H1 (cell line): ENCODE data around the gene GMEB2. TPM values are rescaled to one million over a fixed set of nuclear protein-coding genes. Genes with fewer than 3 reads are reported as not detected.

ENCODE experiments used
- CTCF ChIA-PET: fragments of 300-600 bp; sonication (Branson Sonifier 250); formaldehyde crosslinking; loops from one replicate; lab custom pipeline; 2021; ENCODE audit not compliant: partially characterized antibody; lab: Charles Lee
- POLR2A ChIA-PET: fragments of 300-600 bp; sonication (Branson Sonifier 250); formaldehyde crosslinking; loops from one replicate; lab custom pipeline; 2021; ENCODE audit warnings: inconsistent platforms; ENCODE audit not compliant: partially characterized antibody; lab: Charles Lee
- DNase-seq, 2 experiments: peaks; one replicate each; pipeline versions ENCODE4 v3.0.0 to v3.0.0-alpha.2; 2010 to 2022; ENCODE audit warnings: low spot score in 2 of 2, low read depth in 1 of 2, mixed read lengths in 1 of 2
- FAIRE-seq: peaks from 2 replicates; lab custom pipeline; 2011; peaks lifted over from hg19 to GRCh38; lab: Jason Lieb, UNC
- H2AFZ ChIP-seq: 2 replicates; pipeline ENCODE4 v1.8.1; 2012; ENCODE audit warnings: low read length, inconsistent platforms
- H2AK5ac ChIP-seq: 2 replicates; pipeline ENCODE4 v1.6.1; 2013; ENCODE audit warnings: low read depth, low read length
- H2BK120ac ChIP-seq: replicated peaks from 2 replicates; pipeline ENCODE3; 2013; ENCODE audit warnings: low read depth, low read length, inconsistent platforms
- H2BK12ac ChIP-seq: 2 replicates; pipeline ENCODE4 v1.6.1; 2013; ENCODE audit warnings: low read depth, low read length
- H2BK15ac ChIP-seq: 2 replicates; pipeline ENCODE4 v1.6.1; 2013; ENCODE audit warnings: low read length
- H2BK20ac ChIP-seq: 2 replicates; pipeline ENCODE4 v1.6.1; 2013; ENCODE audit warnings: low read length
- H2BK5ac ChIP-seq: 2 replicates; pipeline ENCODE4 v1.6.1; 2013; ENCODE audit warnings: low read depth, low read length
- H3K14ac ChIP-seq: 2 replicates; pipeline ENCODE4 v1.6.1; 2013; ENCODE audit warnings: inconsistent platforms; ENCODE audit not compliant: insufficient read length
- H3K18ac ChIP-seq: 2 replicates; pipeline ENCODE4 v1.6.1; 2013; ENCODE audit warnings: low read length; ENCODE audit errors: extremely low read depth
- H3K23ac ChIP-seq: 2 replicates; pipeline ENCODE4 v1.6.1; 2013; ENCODE audit warnings: inconsistent platforms; ENCODE audit not compliant: insufficient read length
- H3K23me2 ChIP-seq: 2 replicates; pipeline ENCODE4 v1.6.1; 2013; ENCODE audit warnings: low read depth, low read length
- H3K27ac ChIP-seq: 2 replicates; pipeline ENCODE4 v1.6.1; 2011; ENCODE audit warnings: low read depth, low read length, inconsistent platforms
- H3K27me3 ChIP-seq, 4 experiments: replicated peaks in 1 of 4; 1 replicate in 1 of 4; 2 replicates in 3 of 4; pipeline versions ENCODE4 v1.6.1 to v1.8.1; 2011 to 2013; ENCODE audit warnings: low read length in 3 of 4, mild to moderate bottlenecking in 3 of 4, inconsistent platforms in 2 of 4, mixed read lengths in 2 of 4, moderate library complexity in 1 of 4; ENCODE audit not compliant: control insufficient read depth in 3 of 4, insufficient read depth in 3 of 4; ENCODE audit errors: extremely low read depth in 1 of 4
- H3K36me3 ChIP-seq, 4 experiments: 2 replicates each; pipeline versions ENCODE4 v1.6.1 to v1.8.1; 2011 to 2013; ENCODE audit warnings: mild to moderate bottlenecking in 4 of 4, low read length in 3 of 4, moderate library complexity in 2 of 4, control low read depth in 1 of 4, inconsistent platforms in 1 of 4; ENCODE audit not compliant: insufficient read depth in 4 of 4, control insufficient read depth in 2 of 4
- H3K4ac ChIP-seq: replicated peaks from 2 replicates; pipeline ENCODE3; 2013; ENCODE audit warnings: low read length, low read depth, mixed read lengths, inconsistent platforms; ENCODE audit not compliant: insufficient read length
- H3K4me1 ChIP-seq, 4 experiments: replicated peaks in 1 of 4; 1 replicate in 1 of 4; 2 replicates in 3 of 4; pipeline versions ENCODE4 v1.6.1 to v1.8.1; 2011 to 2013; ENCODE audit warnings: low read length in 3 of 4, inconsistent platforms in 2 of 4, mixed read lengths in 1 of 4; ENCODE audit not compliant: insufficient read depth in 4 of 4, control insufficient read depth in 3 of 4
- H3K4me2 ChIP-seq, 2 experiments: 2 replicates each; pipeline versions ENCODE4 v1.6.1 to v1.8.1; 2011 to 2013; ENCODE audit warnings: low read depth in 2 of 2, low read length in 2 of 2, control low read depth in 1 of 2, inconsistent platforms in 1 of 2, mild to moderate bottlenecking in 1 of 2; ENCODE audit not compliant: insufficient read depth in 1 of 2
- H3K4me3 ChIP-seq, 4 experiments: fragments of 200-600, 300-600 bp in 1 of 4; sonication (generic), shearing (Covaris generic), sonication (Bioruptor Twin) in 1 of 4; 2 replicates each; pipeline versions ENCODE4 v1.5.1 to v1.8.1; 2011 to 2016; ENCODE audit warnings: low read length in 4 of 4, low read depth in 3 of 4, control low read depth in 2 of 4, inconsistent platforms in 2 of 4, mild to moderate bottlenecking in 2 of 4, mixed read lengths in 1 of 4, moderate library complexity in 1 of 4; ENCODE audit not compliant: insufficient read depth in 2 of 4; ENCODE audit errors: extremely low read depth in 1 of 4
- H3K56ac ChIP-seq: replicated peaks from 2 replicates; pipeline ENCODE3; 2013; ENCODE audit warnings: low read depth, mild to moderate bottlenecking, mixed read lengths, low read length, inconsistent platforms; ENCODE audit not compliant: insufficient read length
- H3K79me1 ChIP-seq: 2 replicates; pipeline ENCODE4 v1.6.1; 2013; ENCODE audit warnings: low read depth, low read length, control low read depth
- H3K79me2 ChIP-seq, 2 experiments: 2 replicates each; pipeline versions ENCODE4 v1.6.1 to v1.8.1; 2012 to 2013; ENCODE audit warnings: low read length in 2 of 2, mild to moderate bottlenecking in 2 of 2, inconsistent platforms in 1 of 2; ENCODE audit not compliant: insufficient read depth in 2 of 2, control insufficient read depth in 1 of 2
- H3K9ac ChIP-seq, 4 experiments: replicated peaks in 1 of 4; 1 replicate in 1 of 4; 2 replicates in 3 of 4; pipeline versions ENCODE4 v1.6.1 to v1.8.1; 2011 to 2013; ENCODE audit warnings: low read depth in 3 of 4, low read length in 3 of 4, control low read depth in 2 of 4, mild to moderate bottlenecking in 2 of 4, moderate library complexity in 2 of 4, inconsistent platforms in 1 of 4; ENCODE audit errors: extremely low read depth in 1 of 4
- H3K9me3 ChIP-seq, 2 experiments: 2 replicates each; pipeline versions ENCODE4 v1.6.1 to v1.8.1; 2012 to 2013; ENCODE audit warnings: mild to moderate bottlenecking in 2 of 2, moderate library complexity in 2 of 2, control low read depth in 1 of 2, inconsistent platforms in 1 of 2, low read depth in 1 of 2, low read length in 1 of 2, mixed read lengths in 1 of 2; ENCODE audit not compliant: insufficient read depth in 2 of 2
- H4K20me1 ChIP-seq, 2 experiments: replicated peaks in 1 of 2; 2 replicates each; pipeline versions ENCODE3 to v1.8.1; 2011 to 2013; ENCODE audit warnings: inconsistent platforms in 2 of 2, low read length in 2 of 2, mild to moderate bottlenecking in 1 of 2; ENCODE audit not compliant: insufficient read depth in 2 of 2, control insufficient read depth in 1 of 2
- H4K5ac ChIP-seq: 2 replicates; pipeline ENCODE4 v1.6.1; 2013; ENCODE audit warnings: low read length, low read depth, mixed read lengths, inconsistent platforms; ENCODE audit not compliant: insufficient read length
- H4K8ac ChIP-seq: 2 replicates; pipeline ENCODE4 v1.8.0; 2013; ENCODE audit warnings: mild to moderate bottlenecking, moderate library complexity, low read length, inconsistent platforms; ENCODE audit not compliant: insufficient read depth; ENCODE audit errors: extremely low read depth
- H4K91ac ChIP-seq: replicated peaks from 2 replicates; pipeline ENCODE3; 2013; ENCODE audit warnings: low read length, mixed read lengths, inconsistent platforms; ENCODE audit not compliant: insufficient read length
- ASH2L ChIP-seq: fragments of 200-600, 300-600 bp; sonication (generic); IDR thresholded peaks from one replicate; pipeline ENCODE4 v1.7.1; 2017; ENCODE audit warnings: low read length
- CREB1 ChIP-seq: IDR thresholded peaks from 2 replicates; pipeline ENCODE4 v1.6.1; 2012; ENCODE audit warnings: inconsistent platforms
- JUN ChIP-seq: IDR thresholded peaks from 2 replicates; pipeline ENCODE4 v1.6.1; 2011; ENCODE audit warnings: low read depth, mild to moderate bottlenecking, improper control_type of control experiment, low read length
- POLR2A ChIP-seq, 2 experiments: IDR thresholded peaks; 1 replicate in 1 of 2; 2 replicates in 1 of 2; pipeline ENCODE4 v1.6.1; 2011; ENCODE audit warnings: low read depth in 2 of 2, low read length in 2 of 2, mild to moderate bottlenecking in 2 of 2; ENCODE audit errors: control extremely low read depth in 1 of 2
- RFX5 ChIP-seq: IDR thresholded peaks from 2 replicates; pipeline ENCODE4 v1.6.1; 2011; ENCODE audit warnings: low read depth, low read length, improper control_type of control experiment, borderline replicate concordance
- SP2 ChIP-seq: IDR thresholded peaks from 2 replicates; pipeline ENCODE4 v1.6.1; 2012; ENCODE audit warnings: mild to moderate bottlenecking, low read length, inconsistent platforms
- WGBS, 2 experiments: shearing (Covaris generic) in 1 of 2; methylation state at CpG; one replicate each; pipeline versions ENCODE4 v1.1.6 to v1.1.7; 2013 to 2015; ENCODE audit warnings: low lambda C conversion rate in 2 of 2, mixed read lengths in 2 of 2, inconsistent platforms in 1 of 2, low coverage in 1 of 2, missing lambda C conversion rate in 1 of 2; ENCODE audit not compliant: insufficient replicate concordance in 2 of 2, insufficient coverage in 1 of 2, insufficient read length in 1 of 2; ENCODE audit errors: extremely low coverage in 1 of 2, missing lambda C conversion rate in 1 of 2; 5-methylcytosine and 5-hydroxymethylcytosine counted together
- polyA plus RNA-seq, 7 experiments: library from polyadenylated mRNA; depleted of rRNA in 3 of 7; stranded (reverse) in 5 of 7; unstranded in 2 of 7; fragments of >200 nt in 5 of 7; fragments of 200-250 nt in 2 of 7; gene quantifications; 1 replicate in 5 of 7; 2 replicates in 1 of 7; 4 replicates in 1 of 7; pipeline versions ENCODE4 v1.2.1 to v1.2.3, GENCODE V29; 2011 to 2013; ENCODE audit warnings: missing spikeins in 2 of 7, mixed read lengths in 2 of 7
- total RNA-seq: library from RNA; stranded (reverse); fragmentation: NEBNext Ultra II Directional; extraction: Animal tissue kit (Norgen Biotek cat#: 25700); gene quantifications from 2 replicates; pipeline ENCODE4 v1.2.1, GENCODE V29; 2021
- TF ChIP-seq, protein P1 (sequence below), 3 experiments: IDR thresholded peaks; 1 replicate in 2 of 3; 2 replicates in 1 of 3; pipeline versions ENCODE4 v1.5.1 to v1.6.1; 2011; ENCODE audit warnings: low read length in 3 of 3, mild to moderate bottlenecking in 3 of 3, inconsistent platforms in 2 of 3, low read depth in 1 of 3, moderate library complexity in 1 of 3; ENCODE audit not compliant: insufficient read depth in 1 of 3; ENCODE audit errors: control extremely low read depth in 1 of 3

GMEB2 gene
- total and polyA plus RNA-seq, 2 of the 8 experiments (the other 6 are each of a cell fraction or from before 2014, with no cell fraction given) = 12.9 to 14.2 TPM

DNA sequence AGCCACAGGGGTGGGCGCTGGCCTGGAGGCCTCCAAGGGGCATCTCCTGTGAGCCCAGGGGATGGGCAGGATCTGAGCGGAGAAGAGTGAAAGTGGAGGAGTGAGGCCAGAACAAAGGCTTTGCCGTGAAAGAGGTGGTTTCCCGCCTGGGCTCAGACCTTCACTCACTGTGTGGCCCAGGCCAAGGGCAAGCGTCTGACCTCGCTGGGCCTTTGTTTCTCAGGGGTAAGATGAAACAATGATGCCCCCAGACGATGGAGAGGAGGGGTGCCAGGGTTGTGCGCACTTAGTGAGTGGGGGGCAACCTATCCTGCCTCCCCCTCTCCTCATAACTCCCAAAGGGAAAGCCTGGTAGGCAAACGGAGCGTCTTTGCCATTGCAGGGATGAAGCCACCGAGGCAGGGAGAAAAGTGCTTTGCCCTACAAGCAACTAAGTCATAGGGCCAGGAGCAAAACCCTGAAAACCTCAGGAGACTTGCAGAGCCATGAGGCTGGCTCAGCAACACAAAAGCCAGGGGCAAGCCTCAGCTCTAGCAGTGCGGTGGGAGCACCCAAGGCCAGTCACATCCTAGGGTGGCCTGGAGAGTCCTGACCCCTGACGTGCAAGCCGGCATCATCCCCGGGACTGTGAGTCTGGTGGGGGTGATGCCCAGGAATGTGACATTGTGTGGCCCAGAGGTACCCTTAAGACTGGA lies 27.2 kb upstream of the GMEB2 start:
- CTCF ChIA-PET = interaction anchor here (0.7 to 1.6 kb wide), 3 partner anchors 13 to 132 kb away, joined by 3 read pairs; partner anchors contain the start of gene PTK6
- peaks cover 9 to 11% of the 10 kb centered on the region in 2 experiments for H4K20me1 ChIP-seq
- H3K79me2 ChIP-seq = peaks cover 0 to 2% of the 10 kb centered on the region in 2 experiments; a peak in 1 of 4 replicates
- peak overlapping the region; percentile 55 for H2BK120ac ChIP-seq
- peak overlapping the region; percentile 71 to 88 for H3K4me2 ChIP-seq
- no peaks in the 10 kb centered on the region; the same call in none of the 2 replicates for H3K79me1 ChIP-seq
- peak overlapping the region; percentile 80 for H3K56ac ChIP-seq
- FAIRE-seq (no peak), DNase-seq (no peak)
- H3K18ac ChIP-seq = peak overlapping the region; percentile 95
- no peak overlapping the region for H2AFZ ChIP-seq
- peak overlapping the region; percentile 68; the same call in 1 of the 2 replicates for H2BK12ac ChIP-seq
- peak overlapping the region; percentile 92 for H3K4ac ChIP-seq
- peak overlapping the region in 3 of 4 experiments; percentile 56 to 71 (median 62); a peak in 6 of 7 replicates for H3K9ac ChIP-seq
- H2BK5ac ChIP-seq = peak overlapping the region; percentile 90
- H2BK20ac ChIP-seq = peak overlapping the region; percentile 72; the same call in 1 of the 2 replicates
- peaks cover 22% of the 10 kb centered on the region for H3K23me2 ChIP-seq
- TF ChIP-seq CREB1 (no peak), ASH2L (peak; percentile 37), SP2 (no peak), RFX5 (no peak), POLR2A (IDR thresholded peaks at IDR 0.05; ENCODE audit: control extremely low read depth in 1 of 2, low read depth in 2 of 2, low read length in 2 of 2) (peak in 1 of 2 experiments; percentile 37; a peak in 1 of 3 replicates), JUN (no peak)
- TF ChIP-seq, protein P1, sequence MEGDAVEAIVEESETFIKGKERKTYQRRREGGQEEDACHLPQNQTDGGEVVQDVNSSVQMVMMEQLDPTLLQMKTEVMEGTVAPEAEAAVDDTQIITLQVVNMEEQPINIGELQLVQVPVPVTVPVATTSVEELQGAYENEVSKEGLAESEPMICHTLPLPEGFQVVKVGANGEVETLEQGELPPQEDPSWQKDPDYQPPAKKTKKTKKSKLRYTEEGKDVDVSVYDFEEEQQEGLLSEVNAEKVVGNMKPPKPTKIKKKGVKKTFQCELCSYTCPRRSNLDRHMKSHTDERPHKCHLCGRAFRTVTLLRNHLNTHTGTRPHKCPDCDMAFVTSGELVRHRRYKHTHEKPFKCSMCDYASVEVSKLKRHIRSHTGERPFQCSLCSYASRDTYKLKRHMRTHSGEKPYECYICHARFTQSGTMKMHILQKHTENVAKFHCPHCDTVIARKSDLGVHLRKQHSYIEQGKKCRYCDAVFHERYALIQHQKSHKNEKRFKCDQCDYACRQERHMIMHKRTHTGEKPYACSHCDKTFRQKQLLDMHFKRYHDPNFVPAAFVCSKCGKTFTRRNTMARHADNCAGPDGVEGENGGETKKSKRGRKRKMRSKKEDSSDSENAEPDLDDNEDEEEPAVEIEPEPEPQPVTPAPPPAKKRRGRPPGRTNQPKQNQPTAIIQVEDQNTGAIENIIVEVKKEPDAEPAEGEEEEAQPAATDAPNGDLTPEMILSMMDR (IDR thresholded peaks at IDR 0.05; ENCODE audit: control extremely low read depth in 1 of 3, insufficient read depth in 1 of 3, low read depth in 1 of 3, low read length in 3 of 3) = no peak
- peak overlapping the region; percentile 83 for H3K14ac ChIP-seq
- H4K91ac ChIP-seq = peak overlapping the region; percentile 96
- H3K27ac ChIP-seq = peak overlapping the region; percentile 73; the same call in 1 of the 2 replicates
- H3K36me3 ChIP-seq = no peaks in the 10 kb centered on the region
- WGBS, 2 experiments = 49% methylated on average over 12 of the region's 15 CpGs; no CpG with 5 or more reads in 1 of the 2 experiments
- H3K4me1 ChIP-seq = peaks cover 0 to 22% (median 16%) of the 10 kb centered on the region in 4 experiments; a peak in 6 of 7 replicates
- H3K4me3 ChIP-seq = peak overlapping the region; percentile 37 to 74 (median 60)
- H2AK5ac ChIP-seq = 0 out of 2 replicates have a peak overlapping the region, but pooled peaks have one; percentile 32
- no peaks in the 10 kb centered on the region for H3K9me3 ChIP-seq
- H3K27me3 ChIP-seq = peaks cover 0 to 2% (median 0%) of the 10 kb centered on the region in 4 experiments; a peak in 2 of 7 replicates
- peak overlapping the region; percentile 63 for H4K5ac ChIP-seq
- POLR2A ChIA-PET = interaction anchor here (0.6 to 1.7 kb wide), 11 partner anchors 8 to 384 kb away, joined by 3 to 9 read pairs (median 3); partner anchors contain the start of genes ARFRP1, GMEB2 and ZGPAT
- peak overlapping the region; percentile 85; the same call in 1 of the 2 replicates for H4K8ac ChIP-seq
- H3K23ac ChIP-seq = no peak overlapping the region
- H2BK15ac ChIP-seq = peak overlapping the region; percentile 92; the same call in 1 of the 2 replicates
